Transverse colon (tissue), 4 donors: ENCODE data around the gene SRP68. TPM values are rescaled to one million over a fixed set of nuclear protein-coding genes. Genes with fewer than 3 reads are reported as not detected.
A peak's percentile ranks its signal among the peaks of the same experiment; 100 is the strongest.

Source experiments
- DNase-seq: peaks from one replicate; pipeline ENCODE4 v3.0.0-alpha.2; 2019
- H3K27ac ChIP-seq, 4 donors: fragments of 200-600 bp; sonication (generic); 2 replicates each; pipeline ENCODE4 v1.5.1; 2016 to 2018; ENCODE audit warnings: inconsistent platforms in 4 of 4
- H3K27me3 ChIP-seq: fragments of 200-600 bp; sonication (generic); 2 replicates; pipeline ENCODE4 v1.5.1; 2017; ENCODE audit warnings: inconsistent platforms
- H3K36me3 ChIP-seq, 4 donors: fragments of 200-600 bp; sonication (generic); 2 replicates each; pipeline ENCODE4 v1.5.1; 2017 to 2019; ENCODE audit warnings: inconsistent platforms in 4 of 4
- H3K4me1 ChIP-seq, 4 donors: fragments of 200-600 bp; sonication (generic); 2 replicates each; pipeline ENCODE4 v1.5.1; 2017 to 2020; ENCODE audit warnings: inconsistent platforms in 4 of 4
- H3K4me3 ChIP-seq, 4 donors: fragments of 200-600 bp; sonication (generic); 1 replicate in 1 of 4; 2 replicates in 3 of 4; pipeline versions ENCODE4 v1.5.1 to v1.6.1; 2017 to 2019; ENCODE audit warnings: inconsistent platforms in 4 of 4
- H3K9me3 ChIP-seq, 2 donors: fragments of 200-600 bp; sonication (generic); 2 replicates each; pipeline ENCODE4 v1.5.1; 2017 to 2019; ENCODE audit warnings: inconsistent platforms in 2 of 2
- EP300 ChIP-seq: sonication (generic); formaldehyde crosslinking; IDR thresholded peaks from one replicate; pipeline ENCODE4 v1.6.1; 2017; ENCODE audit warnings: antibody characterized with exemption, low read depth
- POLR2A ChIP-seq: fragments of 450-650 bp; IDR thresholded peaks from one replicate; pipeline ENCODE4 v1.6.1; 2016; ENCODE audit warnings: antibody characterized with exemption, mild to moderate bottlenecking, moderate library complexity
- POLR2AphosphoS5 ChIP-seq, 3 donors: sonication (generic); formaldehyde crosslinking; IDR thresholded peaks; one replicate each; pipeline ENCODE4 v1.6.1; 2016; ENCODE audit warnings: antibody characterized with exemption in 3 of 3
- WGBS, 2 donors: methylation state at CpG; one replicate each; pipeline ENCODE4 v1.1.5; 2018; ENCODE audit warnings: low coverage in 1 of 2; 5-methylcytosine and 5-hydroxymethylcytosine counted together
- in situ Hi-C, 4 donors: fragments of 200-750 bp; cut with MboI; loops; one replicate each; pipeline versions ENCODE4 v1.15.0 to v1.15.1; 2017; ENCODE audit warnings: low sequenced_read_pairs in 3 of 4, low pct_ligation_motif_present in 1 of 4, low pct_unique_long_range_greater_than_20kb in 1 of 4
- intact Hi-C: fragments of 100-400 bp; cut with DNase I; formaldehyde crosslinking; loops from one replicate; pipeline ENCODE4 v1.15.1; 2023; ENCODE audit warnings: low total_unique reads
- total RNA-seq, 4 donors: library from RNA; depleted of rRNA; stranded (reverse); fragments of >200 nt; gene quantifications; one replicate each; pipeline ENCODE4 v1.1.0, GENCODE V29; 2016
- TF ChIP-seq, protein P1 (sequence below), 5 experiments: fragments of 200-600 bp in 3 of 5; fragments of 450-650 bp in 2 of 5; sonication (generic) in 3 of 5; IDR thresholded peaks; 1 replicate in 2 of 5; 2 replicates in 3 of 5; pipeline ENCODE4 v1.5.1; 2016 to 2017; ENCODE audit warnings: antibody characterized with exemption in 5 of 5, inconsistent platforms in 3 of 5, mild to moderate bottlenecking in 2 of 5, moderate library complexity in 1 of 5

SRP68 gene
- 10 to 100 TPM; 11.6 to 44.8 (median 30.4) TPM for total RNA-seq

DNA sequence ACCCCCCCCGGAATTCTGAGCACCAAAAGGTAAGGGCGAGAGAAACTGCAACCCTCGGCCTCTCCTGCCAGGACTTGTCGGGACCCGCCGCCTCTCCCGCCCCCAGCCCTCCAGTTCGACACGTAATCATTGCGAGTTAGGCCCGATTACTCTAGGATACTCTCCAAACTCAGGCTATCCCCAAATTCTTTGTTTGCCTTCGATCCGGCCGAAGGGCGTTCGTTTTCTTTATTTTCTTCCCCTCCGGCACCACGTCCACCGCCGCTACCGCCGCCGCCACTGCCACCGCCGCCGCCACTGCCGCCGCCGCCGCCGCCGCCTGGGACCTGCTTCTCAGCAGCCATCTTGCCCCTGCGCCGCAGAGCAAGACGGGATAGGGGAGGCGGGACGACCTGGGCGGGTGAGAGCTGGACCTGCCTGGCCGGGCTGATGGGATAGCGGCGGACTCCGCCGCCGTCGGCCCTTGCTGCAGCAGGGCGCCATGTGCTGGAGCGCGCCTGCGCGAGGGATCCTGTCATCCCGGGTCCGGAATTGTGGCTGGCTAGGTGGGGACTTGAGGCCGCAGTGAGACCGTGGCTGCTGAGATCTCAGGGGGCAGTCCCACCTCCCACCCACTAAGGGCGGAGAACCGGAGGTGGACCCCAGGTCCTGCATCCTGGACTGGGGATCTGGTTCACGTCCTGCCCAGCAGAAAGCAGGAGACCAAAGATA lies at the start of gene SRP68:
Gene SRP68, minus strand, starts transcription at position 370 of the 711 bp plus-strand sequence. Its CDS starts 26 bp downstream, at position 344.
- peak; percentile 93 for DNase-seq
- Histone ChIP-seq H3K27ac (peak within 1 kb of the TSS; percentile 75 to 85 (median 82)), H3K36me3 (peaks cover 0 to 7% (median under 1%) of the 10 kb centered on the region in 4 donors), H3K27me3 (peaks cover 39% of the 10 kb centered on the region), H3K9me3 (no peaks in the 10 kb centered on the region), H3K4me3 (peak within 1 kb of the TSS; percentile 74 to 88 (median 78)), H3K4me1 (peaks cover 32 to 62% (median 45%) of the 10 kb centered on the region in 4 donors)
- 1 to 7% methylated on average over 3 to 54 of the region's 57 CpGs for WGBS, 2 donors
- TF ChIP-seq, protein P1, sequence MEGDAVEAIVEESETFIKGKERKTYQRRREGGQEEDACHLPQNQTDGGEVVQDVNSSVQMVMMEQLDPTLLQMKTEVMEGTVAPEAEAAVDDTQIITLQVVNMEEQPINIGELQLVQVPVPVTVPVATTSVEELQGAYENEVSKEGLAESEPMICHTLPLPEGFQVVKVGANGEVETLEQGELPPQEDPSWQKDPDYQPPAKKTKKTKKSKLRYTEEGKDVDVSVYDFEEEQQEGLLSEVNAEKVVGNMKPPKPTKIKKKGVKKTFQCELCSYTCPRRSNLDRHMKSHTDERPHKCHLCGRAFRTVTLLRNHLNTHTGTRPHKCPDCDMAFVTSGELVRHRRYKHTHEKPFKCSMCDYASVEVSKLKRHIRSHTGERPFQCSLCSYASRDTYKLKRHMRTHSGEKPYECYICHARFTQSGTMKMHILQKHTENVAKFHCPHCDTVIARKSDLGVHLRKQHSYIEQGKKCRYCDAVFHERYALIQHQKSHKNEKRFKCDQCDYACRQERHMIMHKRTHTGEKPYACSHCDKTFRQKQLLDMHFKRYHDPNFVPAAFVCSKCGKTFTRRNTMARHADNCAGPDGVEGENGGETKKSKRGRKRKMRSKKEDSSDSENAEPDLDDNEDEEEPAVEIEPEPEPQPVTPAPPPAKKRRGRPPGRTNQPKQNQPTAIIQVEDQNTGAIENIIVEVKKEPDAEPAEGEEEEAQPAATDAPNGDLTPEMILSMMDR (IDR thresholded peaks at IDR 0.05), result no peak
- TF ChIP-seq POLR2A, result peak; percentile 77
- TF ChIP-seq EP300, result no peak
- peak; percentile 65 to 86 (median 80) for TF ChIP-seq POLR2AphosphoS5 (IDR thresholded peaks at IDR 0.05)
- intact Hi-C loops, result loop anchor here (10.0 kb wide), 1 partner anchor 58 kb away; no protein-coding TSS in a partner anchor
- in situ Hi-C loops, result no loop called here

DNA sequence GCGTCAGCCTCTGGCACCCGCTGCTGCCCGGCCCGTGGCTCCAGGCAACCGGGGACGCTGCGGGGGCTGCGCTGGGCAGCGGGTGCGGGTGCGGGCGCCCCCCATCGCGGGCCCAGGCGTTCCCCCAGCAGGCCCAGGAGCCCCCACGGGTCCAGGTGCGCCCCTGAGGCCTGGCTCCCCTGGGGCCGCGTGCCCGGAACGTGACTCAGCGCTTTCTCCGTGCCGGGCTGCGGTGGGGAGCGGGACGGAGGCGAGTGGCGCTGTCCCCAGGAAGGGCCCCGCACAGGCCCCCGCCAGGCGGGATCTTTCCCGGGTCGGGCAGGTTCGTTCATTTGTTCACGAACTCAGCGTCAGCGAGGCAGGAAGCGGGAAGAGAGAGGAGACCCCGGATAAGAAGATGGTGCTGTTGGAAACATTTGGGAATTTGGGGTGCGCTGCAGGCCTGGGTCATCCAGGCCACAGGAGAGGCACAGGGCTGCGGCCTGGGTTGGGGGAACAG lies 49.7 kb upstream of the SRP68 start:
- in situ Hi-C loops, result loop anchor here (5.0 to 10.0 kb wide), 3 partner anchors 63 to 163 kb away; no protein-coding TSS in a partner anchor
- Histone ChIP-seq H3K36me3 (no peaks in the 10 kb centered on the region), H3K27ac (no peak overlapping the region), H3K9me3 (no peaks in the 10 kb centered on the region), H3K4me3 (peak overlapping the region in 2 of 4 donors; percentile 34 to 42), H3K27me3 (no peaks in the 10 kb centered on the region), H3K4me1 (peaks cover 0 to 10% (median 6%) of the 10 kb centered on the region in 4 donors)
- intact Hi-C loops, result loop anchor here (5.0 kb wide), 1 partner anchor 155 kb away; no protein-coding TSS in a partner anchor
- DNase-seq, result no peak
- no peak for TF ChIP-seq POLR2A
- no peak for TF ChIP-seq EP300
- no peak for TF ChIP-seq POLR2AphosphoS5 (IDR thresholded peaks at IDR 0.05)
- TF ChIP-seq, protein P1 (IDR thresholded peaks at IDR 0.05), result no peak
- WGBS, 2 donors, result 71% methylated on average over 20 of the region's 42 CpGs; no CpG with 5 or more reads in 1 of the 2 donors

DNA sequence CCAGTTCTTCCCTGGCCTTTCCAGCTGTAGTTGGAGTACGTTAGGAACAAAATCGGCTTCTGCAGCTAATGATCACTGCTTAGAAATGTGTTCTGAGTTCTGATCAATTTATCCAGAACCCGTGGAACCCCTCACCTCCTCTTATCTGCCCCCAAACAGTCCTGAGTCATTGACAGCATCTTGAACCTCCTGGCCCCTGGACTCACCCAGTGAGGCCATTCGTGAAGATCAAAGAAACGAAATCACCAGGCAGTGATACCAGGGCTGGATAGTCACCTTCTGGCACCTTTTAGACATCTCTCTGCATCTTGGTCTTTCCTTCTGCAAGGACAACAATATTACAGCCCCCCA lies 48.3 kb upstream of the SRP68 start:
- in situ Hi-C loops, result loop anchor here (5.0 to 10.0 kb wide), 3 partner anchors 64 to 164 kb away; no protein-coding TSS in a partner anchor
- 91 to 100% methylated on average over 2 to 5 of the region's 5 CpGs for whole genome bisulfite sequencing, 2 donors

DNA sequence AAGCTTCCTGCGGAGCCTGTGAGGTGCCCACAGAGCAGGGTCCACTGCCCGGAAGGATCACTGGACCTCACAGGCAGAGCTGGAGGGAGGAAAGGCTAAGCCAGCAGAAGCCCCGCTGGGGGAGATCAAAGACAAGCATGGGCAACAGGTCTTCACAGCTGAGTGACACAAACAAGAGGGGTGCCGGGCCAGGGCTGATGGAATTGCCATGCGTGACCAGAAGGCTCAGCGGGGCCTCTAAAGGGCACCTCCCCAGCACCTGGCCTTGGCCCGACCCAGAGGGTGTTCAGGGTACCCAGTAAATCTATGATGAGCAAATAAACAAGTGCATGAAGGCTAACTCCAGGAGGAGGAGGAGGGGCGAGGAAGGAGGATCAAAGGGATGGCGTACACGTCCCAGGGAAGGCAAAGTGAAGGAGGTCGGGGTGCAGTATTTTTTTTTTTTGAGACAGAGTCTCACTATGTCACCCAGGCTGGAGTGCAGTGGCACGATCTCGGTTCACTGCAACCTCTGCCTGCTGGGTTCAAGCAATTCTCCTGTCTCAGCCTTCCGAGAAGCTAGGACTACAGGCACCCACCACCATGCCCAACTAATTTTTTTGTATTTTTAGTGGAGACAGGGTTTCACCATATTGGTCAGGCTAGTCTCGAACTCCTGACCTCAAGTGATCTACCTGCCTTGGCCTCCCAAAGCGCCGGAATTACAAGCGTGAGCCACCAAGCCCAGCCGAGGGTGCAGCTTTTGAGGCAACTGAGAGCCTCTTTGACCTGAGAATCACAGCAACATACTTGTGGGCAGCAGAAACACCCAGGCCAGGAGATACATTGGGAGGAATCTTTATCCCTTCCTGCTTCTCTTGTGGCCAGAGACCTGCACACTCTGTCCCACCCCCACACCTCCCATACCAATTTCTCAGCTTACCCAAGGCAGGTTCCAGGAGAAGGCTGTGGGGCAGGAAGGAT lies 47.4 kb upstream of the SRP68 start:
- 60 to 80% methylated on average over 8 to 19 of the region's 19 CpGs for WGBS, 2 donors
- Histone ChIP-seq H3K9me3 (no peaks in the 10 kb centered on the region), H3K4me3 (no peak overlapping the region), H3K4me1 (peaks cover 0 to 10% (median 6%) of the 10 kb centered on the region in 4 donors), H3K27ac (no peak overlapping the region), H3K27me3 (no peaks in the 10 kb centered on the region), H3K36me3 (no peaks in the 10 kb centered on the region)
- in situ Hi-C loops (loop anchor here (5.0 to 10.0 kb wide), 4 partner anchors 65 to 173 kb away; no protein-coding TSS in a partner anchor), intact Hi-C loops (loop anchor here (5.0 kb wide), 1 partner anchor 158 kb away; no protein-coding TSS in a partner anchor)
- DNase-seq, result no peak
- TF ChIP-seq, protein P1 (IDR thresholded peaks at IDR 0.05), result no peak
- no peak for TF ChIP-seq POLR2AphosphoS5 (IDR thresholded peaks at IDR 0.05)
- TF ChIP-seq EP300, result no peak
- TF ChIP-seq POLR2A, result no peak

More for the DNA sequence above, 48.3 kb upstream of the SRP68 start:
- Histone ChIP-seq H3K4me3 (no peak overlapping the region), H3K27ac (no peak overlapping the region), H3K9me3 (no peaks in the 10 kb centered on the region), H3K27me3 (no peaks in the 10 kb centered on the region), H3K36me3 (no peaks in the 10 kb centered on the region), H3K4me1 (peaks cover 0 to 10% (median 6%) of the 10 kb centered on the region in 4 donors)
- DNase-seq, result no peak
- intact Hi-C loops, result loop anchor here (5.0 kb wide), 1 partner anchor 157 kb away; no protein-coding TSS in a partner anchor
- no peak for TF ChIP-seq POLR2AphosphoS5 (IDR thresholded peaks at IDR 0.05)
